DMS 273 (cell line): ENCODE results near the gene CNPY4.

ENCODE experiments used
- DNase-seq: peaks from one replicate; lab custom pipeline; 2025; ENCODE audit not compliant: unreplicated experiment; lab: John Stamatoyannopoulos, UW

The CNPY4 gene

DNA sequence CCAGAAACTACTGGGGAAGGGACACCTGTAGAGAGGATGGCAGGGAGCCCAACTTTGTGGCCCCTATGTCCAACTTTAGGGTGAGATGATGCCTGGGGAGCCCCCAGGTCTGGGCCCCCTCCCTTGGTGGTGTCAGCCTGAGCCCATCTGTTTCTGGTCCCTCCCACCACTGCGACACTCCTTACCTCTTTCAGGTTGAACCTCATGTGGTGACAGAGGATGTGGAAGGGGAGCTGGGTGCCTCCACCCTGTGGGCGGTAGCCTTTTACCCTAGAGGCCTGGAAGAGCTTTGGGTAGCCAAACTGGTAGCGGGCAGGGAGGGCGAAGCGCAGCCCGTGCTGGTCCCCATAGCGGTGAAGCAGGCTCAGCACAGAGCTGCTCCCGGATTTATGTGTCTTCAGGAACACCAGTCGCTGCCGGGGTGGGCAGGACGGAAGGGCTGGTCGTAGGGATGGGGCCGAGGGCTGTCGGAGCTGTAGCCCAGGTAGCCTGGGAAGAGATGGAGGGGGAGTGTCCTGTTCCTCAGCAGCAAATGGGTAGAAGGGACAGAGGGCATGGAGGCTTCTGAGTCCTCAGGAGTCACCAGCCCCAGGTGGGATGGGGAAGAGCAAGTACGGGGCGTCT lies 47.0 kb downstream of the CNPY4 start:
- DNase-seq = no peak

DNA sequence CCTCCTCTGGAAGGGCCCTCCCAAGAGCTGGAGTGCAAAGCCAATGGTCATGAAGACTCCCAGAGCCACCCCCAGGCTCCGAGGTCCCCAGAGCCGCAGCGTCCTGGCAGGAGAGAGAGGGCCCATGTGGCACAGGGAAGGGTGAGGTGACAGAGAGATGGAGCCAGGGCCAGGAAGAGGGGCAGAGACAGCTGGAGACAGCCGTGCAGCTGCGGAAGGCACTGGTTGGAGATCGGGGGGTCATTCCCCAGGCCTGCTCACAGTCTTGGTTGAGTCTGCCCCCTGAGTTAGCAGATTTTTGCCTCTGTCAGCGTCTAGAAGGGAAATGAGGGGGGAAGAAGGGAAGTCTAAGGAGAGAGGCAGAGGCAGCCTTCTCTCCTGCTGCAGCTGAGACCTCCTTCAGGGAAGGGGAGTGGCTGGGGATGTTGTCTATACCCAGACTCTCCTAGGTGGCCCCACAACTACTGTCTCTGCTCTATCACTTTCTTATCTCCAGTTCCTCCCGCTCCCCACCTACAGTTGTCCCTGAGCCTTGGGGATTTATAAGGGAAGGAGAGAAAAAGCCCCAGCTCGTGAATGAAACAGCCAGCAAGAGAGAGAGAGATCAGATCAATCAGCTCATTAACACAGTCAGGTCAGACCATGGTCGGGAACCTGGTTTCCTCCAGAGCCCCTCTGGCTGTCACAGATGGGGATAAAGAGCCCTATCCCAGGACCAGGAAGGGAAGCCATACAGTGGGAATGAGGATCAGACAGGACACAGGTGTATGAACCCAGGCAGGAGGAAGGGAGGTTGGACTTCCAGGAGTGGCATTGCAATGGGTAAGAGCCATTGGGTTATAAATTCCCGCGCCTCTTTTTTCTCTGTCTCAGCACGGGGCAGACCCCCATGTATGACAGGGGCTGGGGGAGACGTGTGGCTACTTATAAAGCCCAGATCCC lies 47.8 kb downstream of the CNPY4 start:
- no peak for DNase-seq

DNA sequence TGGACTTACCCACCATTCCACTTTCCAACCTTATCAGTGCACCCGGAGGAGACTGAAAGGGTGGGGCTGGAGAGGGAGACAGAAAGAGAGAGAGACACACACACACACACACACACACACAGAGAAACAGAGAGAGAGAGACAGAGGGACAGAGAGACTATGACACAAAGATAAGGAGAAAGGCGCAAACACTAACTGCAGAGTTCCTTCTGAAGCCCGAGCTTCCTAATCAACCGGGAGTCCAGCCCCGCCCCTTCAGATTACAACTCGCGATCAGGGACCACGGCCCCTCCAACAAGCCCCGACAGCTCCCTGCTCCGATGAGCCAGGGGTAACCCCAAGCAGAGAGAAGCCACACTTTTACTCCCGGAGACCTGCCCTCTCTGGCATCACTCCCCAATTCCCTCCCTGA lies 48.5 kb downstream of the CNPY4 start:
- DNase-seq = peak; percentile 52

DNA sequence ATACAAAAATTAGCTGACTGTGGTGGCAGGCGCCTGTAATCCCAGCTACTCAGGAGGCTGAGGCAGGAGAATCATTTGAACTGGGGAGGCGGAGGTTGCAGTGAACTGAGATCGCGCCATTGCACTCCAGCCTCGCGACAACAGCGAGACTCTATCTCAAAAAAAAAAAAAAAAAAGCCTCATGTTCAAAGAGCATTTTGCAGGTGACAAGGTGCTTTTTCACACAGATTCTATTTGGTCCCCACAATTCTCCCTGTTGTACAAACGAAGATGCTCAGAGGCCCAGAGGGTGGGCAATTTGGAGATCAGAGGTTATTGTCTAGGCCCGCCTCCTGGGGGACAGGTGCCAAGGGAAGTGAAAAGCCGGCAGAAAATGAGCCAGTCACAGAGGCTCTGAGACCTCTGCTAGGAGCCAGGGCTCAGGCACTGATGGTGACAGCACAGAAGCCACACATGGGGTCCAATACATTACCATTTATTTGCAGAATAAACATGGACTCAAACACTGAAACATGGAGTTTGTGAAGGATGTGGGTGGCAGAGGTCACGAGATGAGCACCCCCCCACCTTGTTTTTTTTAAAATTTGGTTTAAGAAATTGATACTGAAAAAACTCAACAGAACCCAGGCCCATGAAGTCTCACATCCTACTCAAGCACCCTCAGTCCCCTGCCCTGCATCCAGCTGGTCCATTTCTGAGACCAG lies 49.9 kb downstream of the CNPY4 start:
- DNase-seq = no peak

DNA sequence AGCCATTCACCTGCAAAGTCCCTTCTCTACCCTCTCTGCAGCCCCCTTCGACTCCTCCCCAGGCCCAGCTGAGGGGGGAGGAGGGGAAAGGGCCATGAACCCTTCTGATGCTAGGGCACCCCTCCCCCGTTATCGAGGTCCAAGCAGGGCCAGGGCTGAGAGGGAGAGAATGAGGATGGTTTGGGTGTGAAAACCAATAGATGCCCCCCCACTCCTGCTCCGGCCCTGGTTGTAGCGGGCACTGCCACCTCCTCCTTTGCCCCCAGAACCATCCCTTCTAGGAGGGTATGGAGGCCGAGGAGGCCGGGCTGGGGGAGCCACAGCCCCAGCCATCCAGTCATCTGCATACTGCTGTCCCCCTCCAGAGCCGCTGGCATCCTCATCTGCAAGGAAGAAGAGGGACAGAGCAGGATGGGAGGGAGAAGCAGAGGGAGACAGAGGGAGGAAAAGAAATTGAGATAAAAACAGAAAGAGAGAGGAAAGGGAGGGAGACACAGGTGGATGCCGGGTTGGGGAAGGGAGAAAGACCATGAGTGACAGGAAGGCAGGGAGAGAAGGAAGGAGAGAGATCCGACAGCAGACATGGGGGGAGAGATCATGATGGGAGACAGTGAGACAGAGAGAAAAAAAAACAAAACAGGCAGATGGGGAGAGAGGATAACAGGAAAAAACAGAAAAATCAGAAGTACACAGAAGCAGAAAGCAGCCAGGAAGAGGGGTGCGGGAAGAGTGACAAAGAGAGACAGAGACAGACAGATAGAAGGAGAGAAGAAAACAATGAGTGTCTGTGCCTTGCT lies 50.9 kb downstream of the CNPY4 start:
- no peak for DNase-seq

DNA sequence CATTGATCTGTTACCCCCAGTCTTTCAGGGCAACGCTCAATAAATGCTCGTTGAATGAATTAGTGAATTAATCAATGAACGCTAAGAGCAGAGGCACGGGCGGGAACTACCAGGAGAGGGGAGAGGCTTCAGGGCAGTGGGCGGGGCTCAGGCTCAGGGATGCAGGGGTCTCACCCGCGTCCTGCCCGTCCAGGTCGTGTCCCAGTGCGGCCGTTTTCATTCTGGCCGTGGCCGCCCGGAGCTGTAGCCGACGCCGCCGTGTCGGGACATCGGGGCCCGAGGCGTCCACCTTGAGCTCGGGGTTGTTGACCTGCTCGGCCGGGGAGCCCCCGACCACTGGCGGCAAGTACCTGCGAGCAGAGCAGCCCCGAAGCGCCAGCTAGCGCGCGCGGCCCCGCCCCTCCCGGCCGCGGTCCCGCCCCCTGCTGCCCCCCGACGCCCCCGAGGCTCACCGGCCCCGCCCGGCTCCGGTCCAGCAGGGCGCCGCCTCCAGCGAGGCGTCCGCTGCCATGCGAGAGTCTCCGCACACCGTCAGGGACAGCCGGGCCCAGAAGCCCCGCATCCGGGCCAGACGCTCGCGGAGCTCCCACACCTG lies 51.8 kb downstream of the CNPY4 start:
- peak; percentile 59 for DNase-seq

DNA sequence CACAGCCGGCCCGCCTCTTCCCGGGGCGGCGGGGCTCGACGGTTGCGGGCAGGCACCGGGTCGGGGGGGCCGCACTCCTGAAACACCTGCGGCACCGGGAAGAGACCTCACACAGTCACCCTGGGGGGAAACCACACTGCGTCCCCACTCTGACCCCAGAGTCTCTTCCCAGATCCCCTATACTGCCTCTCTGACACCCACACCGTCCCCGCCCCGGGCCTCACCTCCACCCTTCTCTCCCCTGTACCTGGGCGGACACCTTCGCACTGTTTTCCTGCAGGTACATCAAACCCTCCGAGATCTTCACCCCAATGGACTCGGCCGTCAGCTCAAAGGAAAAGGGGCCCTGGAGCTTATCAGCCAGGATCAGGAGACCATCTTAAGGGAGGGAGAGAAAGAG lies 52.4 kb downstream of the CNPY4 start:
- no peak for DNase-seq

DNA sequence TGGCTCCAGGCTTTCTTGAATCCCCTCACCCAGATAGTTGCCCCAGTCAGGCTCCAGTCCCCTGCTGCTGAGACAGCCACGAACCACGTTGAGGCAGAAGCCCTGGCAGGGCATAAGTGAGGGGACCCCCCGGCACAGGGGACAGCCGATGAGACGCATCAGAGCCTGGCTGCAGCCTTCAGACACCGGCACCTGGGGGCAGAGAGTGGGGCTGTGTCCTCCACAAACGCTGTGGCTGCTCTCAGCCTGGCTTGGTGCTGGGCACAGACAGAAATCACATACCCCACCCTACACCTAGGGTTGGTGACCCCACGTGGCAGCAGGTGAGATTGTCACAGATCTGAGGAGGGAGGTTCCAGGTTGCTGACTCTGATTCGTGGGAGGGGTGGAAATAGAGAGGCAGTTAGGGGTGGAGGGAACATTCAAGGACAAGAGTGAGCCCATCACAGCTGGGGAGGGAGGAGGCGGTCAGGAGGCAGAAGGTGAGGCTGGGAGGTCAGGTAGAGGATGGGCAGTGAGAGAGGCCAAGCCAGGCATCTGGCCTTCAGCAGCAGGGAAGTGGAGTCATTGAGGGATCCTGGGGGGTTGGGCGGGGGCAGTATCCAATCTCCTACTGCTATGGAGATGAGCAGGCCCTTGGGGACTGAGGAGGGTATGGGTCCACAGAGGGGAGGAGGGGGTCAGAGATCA lies 54.5 kb downstream of the CNPY4 start:
- DNase-seq = no peak

DNA sequence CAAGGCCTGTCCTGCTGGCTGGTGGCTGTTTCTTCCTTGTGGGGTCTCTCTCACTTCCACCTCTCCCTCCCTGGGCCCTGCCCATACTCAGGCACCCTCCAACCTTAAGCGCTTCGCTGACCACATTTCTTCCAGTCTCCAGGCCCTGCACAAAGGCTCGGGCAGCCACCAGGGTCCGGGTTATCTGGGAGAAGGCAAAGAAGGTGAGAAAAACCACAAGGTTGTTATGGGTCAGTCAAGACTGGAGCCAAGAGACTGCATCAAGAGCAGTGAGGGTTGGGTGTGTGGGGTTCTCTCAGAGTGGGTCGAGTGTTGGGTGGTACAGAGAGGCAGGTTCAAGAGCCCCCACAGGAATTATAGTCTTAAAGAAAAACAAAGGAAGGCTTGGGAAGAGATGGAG lies 55.1 kb downstream of the CNPY4 start:
- DNase-seq = no peak
